Keratinocyte (primary cell): ENCODE measurements around the gene SEPHS2. TPM values are rescaled to one million over a fixed set of nuclear protein-coding genes. Genes with fewer than 3 reads are reported as not detected.

Experiments
- DNase-seq: peaks from one replicate; pipeline ENCODE4 v3.0.0-alpha.2; 2011; ENCODE audit warnings: low read depth, missing footprints, low spot score
- FAIRE-seq: peaks from 2 replicates; lab custom pipeline; 2011; peaks lifted over from hg19 to GRCh38; lab: Jason Lieb, UNC
- H2AFZ ChIP-seq: 2 replicates; pipeline ENCODE4 v1.6.0; 2012; ENCODE audit warnings: low read length, control low read depth, inconsistent platforms; ENCODE audit not compliant: control insufficient read depth
- H3K27ac ChIP-seq: 2 replicates; pipeline ENCODE4 v1.5.1; 2011; ENCODE audit warnings: low read length; ENCODE audit not compliant: control insufficient read depth, insufficient read depth
- H3K27me3 ChIP-seq: 3 replicates; pipeline ENCODE4 v1.6.0; 2011; ENCODE audit warnings: low read length; ENCODE audit not compliant: control insufficient read depth, insufficient read depth; ENCODE audit errors: extremely low read depth
- H3K36me3 ChIP-seq, 2 experiments: 2 replicates in 1 of 2; 3 replicates in 1 of 2; pipeline ENCODE4 v1.5.1; 2011; ENCODE audit warnings: low read length in 2 of 2, mild to moderate bottlenecking in 1 of 2; ENCODE audit not compliant: control insufficient read depth in 2 of 2, insufficient read depth in 2 of 2; ENCODE audit errors: extremely low read depth in 1 of 2
- H3K4me1 ChIP-seq: 3 replicates; pipeline ENCODE4 v1.5.1; 2011; ENCODE audit warnings: low read length; ENCODE audit not compliant: control insufficient read depth, insufficient read depth; ENCODE audit errors: extremely low read depth
- H3K4me2 ChIP-seq: 3 replicates; pipeline ENCODE4 v1.6.0; 2011; ENCODE audit warnings: low read depth, low read length; ENCODE audit not compliant: control insufficient read depth, insufficient read depth; ENCODE audit errors: extremely low read depth
- H3K4me3 ChIP-seq, 3 experiments: fragments of 200-600 bp in 1 of 3; sonication (generic) in 1 of 3; 2 replicates in 2 of 3; 3 replicates in 1 of 3; pipeline ENCODE4 v1.5.1; 2011 to 2016; ENCODE audit warnings: low read length in 3 of 3, mild to moderate bottlenecking in 3 of 3, control low read depth in 2 of 3, inconsistent platforms in 1 of 3, low read depth in 1 of 3, mixed read lengths in 1 of 3, mixed run types in 1 of 3, moderate library complexity in 1 of 3; ENCODE audit not compliant: control insufficient read depth in 2 of 3, insufficient read depth in 2 of 3; ENCODE audit errors: extremely low read depth in 1 of 3
- H3K79me2 ChIP-seq: 2 replicates; pipeline ENCODE4 v1.6.0; 2012; ENCODE audit warnings: low read length; ENCODE audit not compliant: control insufficient read depth, insufficient read depth
- H3K9ac ChIP-seq: 3 replicates; pipeline ENCODE4 v1.6.0; 2011; ENCODE audit warnings: low read length; ENCODE audit not compliant: control insufficient read depth, insufficient read depth; ENCODE audit errors: extremely low read depth
- H3K9me1 ChIP-seq: 3 replicates; pipeline ENCODE4 v1.6.0; 2011; ENCODE audit warnings: low read length; ENCODE audit not compliant: control insufficient read depth, insufficient read depth; ENCODE audit errors: extremely low read depth
- H3K9me3 ChIP-seq: 2 replicates; pipeline ENCODE4 v1.5.1; 2012; ENCODE audit warnings: low read depth, low read length; ENCODE audit not compliant: control insufficient read depth
- H4K20me1 ChIP-seq: 3 replicates; pipeline ENCODE4 v1.6.0; 2011; ENCODE audit warnings: low read length; ENCODE audit not compliant: control insufficient read depth, insufficient read depth; ENCODE audit errors: extremely low read depth
- CTCF ChIP-seq, 3 experiments: IDR thresholded peaks in 1 of 3; conservative IDR thresholded peaks in 1 of 3; optimal IDR thresholded peaks in 1 of 3; 2 replicates in 2 of 3; 3 replicates in 1 of 3; pipeline versions ENCODE3 to v1.5.1; 2011; ENCODE audit warnings: low read length in 3 of 3, mild to moderate bottlenecking in 3 of 3, moderate library complexity in 2 of 3, control low read depth in 1 of 3, inconsistent platforms in 1 of 3; ENCODE audit not compliant: insufficient read depth in 2 of 3; ENCODE audit errors: extremely low read depth in 1 of 3
- EZH2 ChIP-seq: IDR thresholded peaks from one replicate; pipeline ENCODE4 v1.6.1; 2012; ENCODE audit warnings: inconsistent platforms, mild to moderate bottlenecking, low read length, moderate library complexity
- dilution Hi-C: fragments of 300-500 bp; cut with MboI; formaldehyde crosslinking; loops from one replicate; pipeline ENCODE4 v1.7.0; 2020; ENCODE audit warnings: low sequenced_read_pairs; ENCODE audit not compliant: extremely low pct_ligation_motif_present
- polyA plus RNA-seq, 5 experiments: library from polyadenylated mRNA; depleted of rRNA in 3 of 5; stranded (reverse) in 3 of 5; stranded (forward) in 1 of 5; unstranded in 1 of 5; fragments of >200 nt; gene quantifications; 1 replicate in 1 of 5; 2 replicates in 3 of 5; 3 replicates in 1 of 5; pipeline versions ENCODE4 v1.2.1 to v1.2.3, GENCODE V29; 2011 to 2012; ENCODE audit warnings: missing spikeins in 2 of 5, low read depth in 1 of 5, low replicate concordance in 1 of 5

The SEPHS2 gene
- polyA plus RNA-seq, 1 donor (not counting 4 experiments of a cell fraction or from before 2014, with no cell fraction given), result 36.5 TPM

- H3K4me1 ChIP-seq, result peaks cover 21% of the 10 kb centered on the region
- no peak for FAIRE-seq
- dilution Hi-C loops, result no loop called here
Measured at GRCh38 chr16:30493941-30494488, 48.3 kb upstream of the SEPHS2 start.

GRCh38 chr16:30491744-30492308 is 46.2 kb upstream of the SEPHS2 start:
- Histone ChIP-seq H2AFZ (no peak overlapping the region), H3K9ac (no peak overlapping the region), H3K79me2 (no peaks in the 10 kb centered on the region), H3K9me3 (no peaks in the 10 kb centered on the region), H3K4me2 (no peak overlapping the region), H3K36me3 (no peaks in the 10 kb centered on the region), H3K27me3 (peaks cover 11% of the 10 kb centered on the region), H4K20me1 (no peaks in the 10 kb centered on the region), H3K4me1 (peaks cover 24% of the 10 kb centered on the region), H3K4me3 (no peak overlapping the region), H3K27ac (no peak overlapping the region), H3K9me1 (no peaks in the 10 kb centered on the region)
- FAIRE-seq (peak; percentile 72), DNase-seq (no peak)
- dilution Hi-C loops, result no loop called here
- TF ChIP-seq EZH2 (no peak), CTCF (optimal IDR thresholded peaks at IDR 0.05 in 1 of 3, IDR thresholded peaks at IDR 0.05 in 1 of 3, conservative IDR thresholded peaks at IDR 0.05 in 1 of 3; ENCODE audit: extremely low read depth in 1 of 3, insufficient read depth in 2 of 3, low read length in 3 of 3) (peak in 1 of 3 experiments; percentile 15)

More at GRCh38 chr16:30493941-30494488, 48.3 kb upstream of the SEPHS2 start:
- Histone ChIP-seq H2AFZ (no peak overlapping the region), H3K9ac (no peak overlapping the region), H3K27ac (no peak overlapping the region), H4K20me1 (no peaks in the 10 kb centered on the region), H3K79me2 (no peaks in the 10 kb centered on the region), H3K36me3 (no peaks in the 10 kb centered on the region), H3K9me1 (no peaks in the 10 kb centered on the region), H3K9me3 (no peaks in the 10 kb centered on the region), H3K27me3 (peaks cover 11% of the 10 kb centered on the region), H3K4me3 (no peak overlapping the region), H3K4me2 (no peak overlapping the region)
- TF ChIP-seq CTCF (optimal IDR thresholded peaks at IDR 0.05 in 1 of 3, IDR thresholded peaks at IDR 0.05 in 1 of 3, conservative IDR thresholded peaks at IDR 0.05 in 1 of 3; ENCODE audit: extremely low read depth in 1 of 3, insufficient read depth in 2 of 3, low read length in 3 of 3), result no peak
- TF ChIP-seq EZH2, result no peak
- no peak for DNase-seq
